A549 (cell line): ENCODE data around the gene DPY19L3.

Experiments
- CHD2 ChIP-seq: fragments of 150-350 bp; IDR thresholded peaks from 2 replicates; pipeline ENCODE4 v1.6.1; 2014; ENCODE audit warnings: low read length; ENCODE audit not compliant: partially characterized antibody
- CTCF ChIP-seq: fragments of >200 bp; sonication (Bioruptor Twin); formaldehyde crosslinking; IDR thresholded peaks from 3 replicates; pipeline ENCODE4 v1.5.1; 2016
- FOSB ChIP-seq: fragments of 250-450 bp; sonication (Bioruptor Pico); IDR thresholded peaks from 2 replicates; pipeline ENCODE4 v1.5.0; 2020; ENCODE audit warnings: mild to moderate bottlenecking, moderate library complexity
- JUN ChIP-seq, 2 experiments: fragments of >200 bp; sonication (Bioruptor Twin); formaldehyde crosslinking; IDR thresholded peaks; 2 replicates in 1 of 2; 3 replicates in 1 of 2; pipeline ENCODE4 v1.6.1; 2016 to 2017
- MAFK ChIP-seq: fragments of 450-650 bp; IDR thresholded peaks from 2 replicates; pipeline ENCODE4 v1.6.1; 2014; ENCODE audit not compliant: partially characterized antibody
- POLR2A ChIP-seq: IDR thresholded peaks from 2 replicates; pipeline ENCODE4 v1.6.1; 2012; ENCODE audit warnings: mild to moderate bottlenecking, low read length
- RCOR1 ChIP-seq: fragments of 150-350 bp; IDR thresholded peaks from 2 replicates; pipeline ENCODE4 v1.6.1; 2014; ENCODE audit warnings: antibody characterized with exemption, low read length, low read depth
- REST ChIP-seq: fragments of 200-600 bp; sonication (generic); IDR thresholded peaks from 2 replicates; pipeline ENCODE4 v1.6.1; 2016; ENCODE audit warnings: antibody characterized with exemption, mild to moderate bottlenecking, moderate library complexity
- SMC3 ChIP-seq: fragments of >200 bp; sonication (Bioruptor Twin); formaldehyde crosslinking; IDR thresholded peaks from 3 replicates; pipeline ENCODE4 v1.6.1; 2018; ENCODE audit warnings: inconsistent platforms

GRCh38 chr19:32519023-32519422, 113.5 kb downstream of the DPY19L3 start:
- no peak for TF ChIP-seq RCOR1
- TF ChIP-seq CTCF, result no peak
- no peak for TF ChIP-seq FOSB (CRISPR knock-in tag)
- TF ChIP-seq REST, result no peak
- TF ChIP-seq MAFK, result no peak
- no peak for TF ChIP-seq CHD2
- TF ChIP-seq POLR2A, result no peak
- no peak for TF ChIP-seq SMC3
- TF ChIP-seq JUN (IDR thresholded peaks at IDR 0.05), result no peak
